Measurements from ENCODE around the gene ZNF793. TPM values are rescaled to one million over a fixed set of nuclear protein-coding genes. Genes with fewer than 3 reads are reported as not detected.

The ZNF793 gene
- polyA plus RNA-seq, 6 donors from 2014 or later: 2.0 to 3.2 (median 2.9) TPM

Other genes starting within 250 kb of the ZNF793 start
- 10 to 100 TPM in 3 of 6 donors, 1 to 10 TPM in 3; 7.5 to 16.7 (median 11.0) TPM for gene ZNF527, start 135.8 kb upstream of the ZNF793 start, polyA plus RNA-seq (ENCODE audit: low read depth in 6 of 6)
- 1 to 10 TPM; 4.4 to 8.1 (median 5.5) TPM for gene ZNF569, start 39.5 kb upstream of the ZNF793 start, polyA plus RNA-seq (ENCODE audit: low read depth in 6 of 6)
- gene ZNF570, start 37.6 kb upstream of the ZNF793 start, polyA plus RNA-seq (ENCODE audit: low read depth in 6 of 6): 1 to 10 TPM; 2.1 to 5.9 (median 3.5) TPM
- 10 to 100 TPM in 2 of 6 donors, 1 to 10 TPM in 4; 4.3 to 11.4 (median 8.7) TPM for gene ZNF571, start 87.9 kb downstream of the ZNF793 start, polyA plus RNA-seq (ENCODE audit: low read depth in 6 of 6)
- gene ZNF540, start 87.9 kb downstream of the ZNF793 start, polyA plus RNA-seq (ENCODE audit: low read depth in 6 of 6): 1 to 10 TPM; 3.5 to 9.5 (median 5.6) TPM
- gene ZFP30, start 148.5 kb downstream of the ZNF793 start, polyA plus RNA-seq (ENCODE audit: low read depth in 6 of 6): 1 to 10 TPM in 5 of 6 donors, not detected in 1; 1.9 to 3.6 (median 2.6) TPM
- 1 to 10 TPM; 4.2 to 9.9 (median 6.6) TPM for gene ZNF607, start 212.8 kb downstream of the ZNF793 start, polyA plus RNA-seq (ENCODE audit: low read depth in 6 of 6)